GM12873 (cell line): Measurements from ENCODE around the gene ZNF277.

Experiments
- CTCF ChIP-seq: IDR thresholded peaks from 2 replicates; pipeline ENCODE4 v1.5.1; 2012; ENCODE audit warnings: low read depth, mild to moderate bottlenecking, moderate library complexity, low read length, control low read depth; ENCODE audit not compliant: insufficient read depth; ENCODE audit errors: missing control alignments

ZNF277 gene

GRCh38 chr7:112224186-112224585, 17.7 kb downstream of the ZNF277 start:
- no peak for TF ChIP-seq CTCF

GRCh38 chr7:112225006-112225405, 18.5 kb downstream of the ZNF277 start:
- TF ChIP-seq CTCF, result no peak

- no peak for TF ChIP-seq CTCF
Observed at GRCh38 chr7:112226701-112227276, 20.3 kb downstream of the ZNF277 start.

- no peak for TF ChIP-seq CTCF
Observed at GRCh38 chr7:112228632-112229031, 22.1 kb downstream of the ZNF277 start.

GRCh38 chr7:112232212-112232978, 25.9 kb downstream of the ZNF277 start:
- TF ChIP-seq CTCF, result no peak

DNA sequence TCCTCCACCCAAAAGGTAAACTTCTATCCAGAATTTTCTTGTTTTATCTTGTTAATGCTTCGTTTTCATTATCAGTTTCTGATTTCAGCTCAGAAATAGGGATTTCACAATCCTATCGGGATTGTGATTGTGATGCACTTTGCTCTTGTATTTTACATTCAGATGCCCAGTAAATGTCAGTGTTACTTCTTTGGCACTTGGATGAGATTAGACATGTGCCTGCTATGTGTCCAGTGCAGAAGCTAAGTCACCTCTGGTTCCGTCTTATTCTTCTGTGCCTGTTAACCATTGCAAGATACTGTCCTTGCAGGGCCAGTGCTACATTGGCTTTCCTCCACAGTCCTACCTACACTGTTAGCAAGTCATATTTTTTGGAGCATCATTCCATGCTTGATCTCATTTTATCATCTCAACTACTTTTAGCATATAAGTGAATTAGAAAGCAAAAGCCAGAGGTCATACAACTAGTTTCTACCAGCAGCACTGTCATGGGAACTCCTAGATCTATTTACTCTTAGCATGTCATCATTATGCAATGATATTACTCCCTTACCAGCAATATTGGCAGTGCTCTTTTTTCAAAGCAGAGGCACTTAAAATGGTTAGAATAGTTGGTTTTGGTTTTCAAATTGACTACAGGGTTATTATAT, 26.7 kb downstream of the ZNF277 start:
- no peak for TF ChIP-seq CTCF

- TF ChIP-seq CTCF, result no peak
Observed at GRCh38 chr7:112234147-112234546, 27.7 kb downstream of the ZNF277 start.
